Activated gamma-delta T cell (primary cell): ENCODE results near the gene DACT2.
"Not testable (repeated sequence)": the region's sequence is repeated elsewhere in the genome, so short reads cannot be mapped to it uniquely, and the experiment has no call there.

Experiments used
- DNase-seq: peaks from one replicate; lab custom pipeline; 2025; lab: John Stamatoyannopoulos, UW
- total RNA-seq, 2 donors: gene quantifications; one replicate each; lab custom pipeline; 2026; lab: John Stamatoyannopoulos, UW

Gene DACT2
- total RNA-seq, result 0 reads per million in 2 donors

- DNase-seq, result no peak
These were observed at the start of gene DACT2 for GRCh38 chr6:168319279-168320111. Gene DACT2, minus strand, starts transcription at chr6:168319777. Its CDS starts 144 bp downstream, at chr6:168319633.

- DNase-seq, result no peak
These were observed 49.4 kb upstream of the DACT2 start for GRCh38 chr6:168368936-168369335.

GRCh38 chr6:168368066-168368820, 48.7 kb upstream of the DACT2 start:
- DNase-seq, result no peak

- DNase-seq, result no peak
These were observed 47.7 kb upstream of the DACT2 start for GRCh38 chr6:168367285-168367751.

GRCh38 chr6:168366473-168366872, 46.9 kb upstream of the DACT2 start:
- no peak for DNase-seq

GRCh38 chr6:168365422-168366165, 46.0 kb upstream of the DACT2 start:
- DNase-seq, result no peak

- no peak for DNase-seq
These were observed 45.3 kb upstream of the DACT2 start for GRCh38 chr6:168364793-168365421.

GRCh38 chr6:168363811-168364792, 44.5 kb upstream of the DACT2 start:
- no peak for DNase-seq

GRCh38 chr6:168363302-168363701, 43.7 kb upstream of the DACT2 start:
- DNase-seq, result no peak

- no peak for DNase-seq
These were observed 42.9 kb upstream of the DACT2 start for GRCh38 chr6:168362276-168362990.

- no peak for DNase-seq
These were observed 42.2 kb upstream of the DACT2 start for GRCh38 chr6:168361766-168362165.

- DNase-seq, result no peak
These were observed 40.2 kb upstream of the DACT2 start for GRCh38 chr6:168359794-168360193.

- DNase-seq, result no peak
These were observed 39.4 kb upstream of the DACT2 start for GRCh38 chr6:168358842-168359420.

- not testable (repeated sequence) for DNase-seq
These were observed 37.3 kb upstream of the DACT2 start for GRCh38 chr6:168356872-168357271.

GRCh38 chr6:168355716-168356522, 36.3 kb upstream of the DACT2 start:
- DNase-seq, result no peak

- DNase-seq, result no peak
These were observed 34.8 kb upstream of the DACT2 start for GRCh38 chr6:168354338-168354737.

- DNase-seq, result no peak
These were observed 33.5 kb upstream of the DACT2 start for GRCh38 chr6:168353041-168353440.

- DNase-seq, result no peak
These were observed 32.5 kb upstream of the DACT2 start for GRCh38 chr6:168352096-168352495.
